Measurements from ENCODE around the gene GSDMA. TPM values are rescaled to one million over a fixed set of nuclear protein-coding genes. Genes with fewer than 3 reads are reported as not detected.

The GSDMA gene
- total RNA-seq, 1 experiment from 2014 or later, result not detected

DNA sequence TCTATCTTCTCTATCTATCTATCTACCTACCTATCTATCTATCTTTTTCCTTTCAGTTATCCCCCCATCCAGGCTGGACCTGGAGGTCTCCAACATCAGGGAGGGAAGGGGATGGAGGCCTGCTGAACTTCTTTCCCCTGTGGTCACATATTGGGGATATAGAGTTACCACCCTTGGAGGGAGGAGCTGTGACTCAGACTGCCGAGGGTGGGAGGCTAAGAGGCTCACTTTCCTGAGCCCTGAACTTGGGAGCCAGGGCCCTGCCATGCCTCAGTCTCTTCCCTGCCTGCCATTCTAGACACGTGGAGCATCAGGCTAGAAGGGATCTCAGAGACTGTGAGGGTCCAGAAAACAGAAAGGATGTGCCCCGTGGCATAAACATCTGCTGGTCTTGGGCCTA is 26.9 kb upstream of the GSDMA start:
- Histone ChIP-seq H2AFZ (ENCODE audit: low read length) (no peak overlapping the region), H2BK120ac (ENCODE audit: low read depth, low read length, poor library complexity, severe bottlenecking) (no peak overlapping the region), H3T11ph (ENCODE audit: low read length) (no peak overlapping the region), H3K9ac (ENCODE audit: extremely low read depth, insufficient read length, low read length) (no peak overlapping the region), H2AK5ac (ENCODE audit: insufficient read length, low read length) (no peak overlapping the region), H2BK20ac (ENCODE audit: low read depth, low read length, poor library complexity, severe bottlenecking) (no peak overlapping the region), H4K91ac (ENCODE audit: insufficient read length, low read depth, low read length) (no peak overlapping the region), H3K14ac (ENCODE audit: insufficient read depth, low read length) (no peak overlapping the region), H3K18ac (ENCODE audit: insufficient read length, low read depth, low read length) (no peak overlapping the region), H3K23ac (ENCODE audit: insufficient read length, low read depth, low read length) (no peak overlapping the region), H4K5ac (ENCODE audit: insufficient read length, low read depth, low read length) (no peak overlapping the region), H3K27ac (ENCODE audit: insufficient read length, low read depth, low read length) (no peak overlapping the region), H2BK15ac (ENCODE audit: low read depth, low read length) (no peak overlapping the region), H3K4ac (ENCODE audit: low read depth, low read length) (no peak overlapping the region), H3K23me2 (ENCODE audit: insufficient read length, low read depth, low read length, poor library complexity, severe bottlenecking) (no peaks in the 10 kb centered on the region), H3K79me2 (ENCODE audit: insufficient read depth, low read length) (no peaks in the 10 kb centered on the region), H4K8ac (replicated peaks; ENCODE audit: insufficient read length, low read depth, low read length) (no peak overlapping the region), H3K4me2 (ENCODE audit: insufficient read depth, insufficient read length, low read length) (no peak overlapping the region), H3K56ac (ENCODE audit: insufficient read length, low read depth, low read length) (no peak overlapping the region), H3K27me3 (ENCODE audit: insufficient read depth, low read length) (no peaks in the 10 kb centered on the region), H3K79me1 (ENCODE audit: insufficient read depth, low read depth, low read length, poor library complexity, severe bottlenecking) (no peaks in the 10 kb centered on the region), H3K4me1 (ENCODE audit: insufficient read depth, low read length) (no peaks in the 10 kb centered on the region; the same call in 1 of the 2 replicates), H3K9me3 (ENCODE audit: control insufficient read depth, low read depth, low read length) (no peaks in the 10 kb centered on the region), H2BK5ac (ENCODE audit: insufficient read length, low read length) (no peak overlapping the region), H2BK12ac (ENCODE audit: insufficient read length, low read depth, low read length) (no peak overlapping the region), H4K20me1 (ENCODE audit: control insufficient read depth, insufficient read depth, insufficient read length) (no peaks in the 10 kb centered on the region)
- Mint-ChIP-seq H3K27ac (no peak overlapping the region; a peak in 1 of 7 replicates), H3K36me3 (ENCODE audit: insufficient read depth in 1 of 3, low read depth in 3 of 3) (no peaks in the 10 kb centered on the region), H3K4me3 (no peak overlapping the region), H3K27me3 (ENCODE audit: low read depth) (no peaks in the 10 kb centered on the region; the same call in 1 of the 2 replicates), H3K9me3 (no peaks in the 10 kb centered on the region), H3K4me1 (peaks cover 9 to 20% of the 10 kb centered on the region in 2 experiments)
- DNase-seq, result no peak
- TF ChIP-seq, protein P1, sequence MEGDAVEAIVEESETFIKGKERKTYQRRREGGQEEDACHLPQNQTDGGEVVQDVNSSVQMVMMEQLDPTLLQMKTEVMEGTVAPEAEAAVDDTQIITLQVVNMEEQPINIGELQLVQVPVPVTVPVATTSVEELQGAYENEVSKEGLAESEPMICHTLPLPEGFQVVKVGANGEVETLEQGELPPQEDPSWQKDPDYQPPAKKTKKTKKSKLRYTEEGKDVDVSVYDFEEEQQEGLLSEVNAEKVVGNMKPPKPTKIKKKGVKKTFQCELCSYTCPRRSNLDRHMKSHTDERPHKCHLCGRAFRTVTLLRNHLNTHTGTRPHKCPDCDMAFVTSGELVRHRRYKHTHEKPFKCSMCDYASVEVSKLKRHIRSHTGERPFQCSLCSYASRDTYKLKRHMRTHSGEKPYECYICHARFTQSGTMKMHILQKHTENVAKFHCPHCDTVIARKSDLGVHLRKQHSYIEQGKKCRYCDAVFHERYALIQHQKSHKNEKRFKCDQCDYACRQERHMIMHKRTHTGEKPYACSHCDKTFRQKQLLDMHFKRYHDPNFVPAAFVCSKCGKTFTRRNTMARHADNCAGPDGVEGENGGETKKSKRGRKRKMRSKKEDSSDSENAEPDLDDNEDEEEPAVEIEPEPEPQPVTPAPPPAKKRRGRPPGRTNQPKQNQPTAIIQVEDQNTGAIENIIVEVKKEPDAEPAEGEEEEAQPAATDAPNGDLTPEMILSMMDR (conservative IDR thresholded peaks at IDR 0.05), result no peak
- WGBS (ENCODE audit: extremely low coverage, insufficient read length, low lambda C conversion rate), result no CpG with 5 or more reads among the region's 3 CpGs

Measured in H9 (cell line).